Activated CD4-positive, alpha-beta T cell treated with anti-CD3 and anti-CD28 coated beads for 36 hours (primary cell): ENCODE data around the gene ALDOC. TPM values are rescaled to one million over a fixed set of nuclear protein-coding genes. Genes with fewer than 3 reads are reported as not detected.

Experiments used
- ATAC-seq: fragments of 200-7000 bp; cut with Tn5 transposase; one replicate; pipeline ENCODE4 v1.10.0; 2021; ENCODE audit warnings: mild to moderate bottlenecking, moderate library complexity
- CTCF ChIA-PET: fragments of 350-600 bp; sonication (Branson Sonifier 250); formaldehyde crosslinking; loops from one replicate; lab custom pipeline; 2021; ENCODE audit warnings: antibody characterized with exemption; lab: Charles Lee
- POLR2A ChIA-PET: fragments of 350-600 bp; sonication (Branson Sonifier 250); formaldehyde crosslinking; loops from one replicate; lab custom pipeline; 2021; ENCODE audit warnings: antibody characterized with exemption, inconsistent platforms; lab: Charles Lee
- DNase-seq: peaks from one replicate; pipeline ENCODE4 v3.0.0-alpha.2; 2020
- H3K27ac Mint-ChIP-seq: one replicate; pipeline ENCODE4 v1.8.0; 2021; ENCODE audit warnings: mixed read lengths
- H3K27me3 Mint-ChIP-seq: one replicate; pipeline ENCODE4 v1.8.0; 2021; ENCODE audit warnings: mixed read lengths
- H3K36me3 Mint-ChIP-seq: one replicate; pipeline ENCODE4 v1.8.0; 2021; ENCODE audit warnings: low read depth, mixed read lengths
- H3K4me1 Mint-ChIP-seq: one replicate; pipeline ENCODE4 v1.8.0; 2021; ENCODE audit warnings: mixed read lengths
- H3K4me3 Mint-ChIP-seq: one replicate; pipeline ENCODE4 v1.8.0; 2021; ENCODE audit warnings: mild to moderate bottlenecking, moderate library complexity, mixed read lengths
- H3K9me3 Mint-ChIP-seq: one replicate; pipeline ENCODE4 v1.8.0; 2021; ENCODE audit warnings: low read depth, mixed read lengths
- intact Hi-C, 2 experiments: fragments of 100-400 bp; cut with DNase I in 1 of 2; cut with micrococcal nuclease in 1 of 2; formaldehyde crosslinking; loops; one replicate each; pipeline versions ENCODE4 v1.14.2 to v1.15.1; 2022 to 2024; cut with DNase I, micrococcal nuclease
- total RNA-seq, 2 experiments: library from RNA; stranded (reverse); gene quantifications; one replicate each; pipeline ENCODE4 v1.2.3, GENCODE V29; 2021

Gene ALDOC
- total RNA-seq, 2 experiments from 2014 or later: 131 to 133 TPM

- ChIA-PET POLR2A (no interaction called here), CTCF (interaction anchor here (3.2 kb wide), 1 partner anchor 26 kb away, joined by 9 read pairs; no protein-coding TSS in a partner anchor)
- intact Hi-C loops: no loop called here
- no peak for ATAC-seq
- H3K4me3 Mint-ChIP-seq: no peak overlapping the region
- H3K27ac Mint-ChIP-seq: no peak overlapping the region
- peaks cover 55% of the 10 kb centered on the region for H3K36me3 Mint-ChIP-seq
- H3K27me3 Mint-ChIP-seq: no peaks in the 10 kb centered on the region
- DNase-seq: no peak
- no peaks in the 10 kb centered on the region for H3K9me3 Mint-ChIP-seq
- peaks cover 42% of the 10 kb centered on the region for H3K4me1 Mint-ChIP-seq
Measured at GRCh38 chr17:28573966-28574480, 2.7 kb downstream of the ALDOC start.

- intact Hi-C loops: no loop called here
- H3K4me1 Mint-ChIP-seq: peaks cover 41% of the 10 kb centered on the region
- CTCF ChIA-PET: interaction anchor here (1.0 to 3.2 kb wide), 2 partner anchors 26 kb away, joined by 3 to 9 read pairs; no protein-coding TSS in a partner anchor
Measured at GRCh38 chr17:28573521-28573920, 3.2 kb downstream of the ALDOC start.

GRCh38 chr17:28573040-28573380 lies 3.7 kb downstream of the ALDOC start:
- DNase-seq (no peak), ATAC-seq (no peak)
- CTCF ChIA-PET: interaction anchor here (0.7 to 2.0 kb wide), 3 partner anchors 16 to 26 kb away, joined by 3 to 5 read pairs (median 3); no protein-coding TSS in a partner anchor
- Mint-ChIP-seq H3K9me3 (no peaks in the 10 kb centered on the region), H3K27ac (no peak overlapping the region), H3K36me3 (peaks cover 51% of the 10 kb centered on the region), H3K4me1 (peaks cover 45% of the 10 kb centered on the region), H3K27me3 (no peaks in the 10 kb centered on the region), H3K4me3 (no peak overlapping the region)
- intact Hi-C loops: no loop called here
- POLR2A ChIA-PET: no interaction called here

More at GRCh38 chr17:28573521-28573920, 3.2 kb downstream of the ALDOC start:
- ATAC-seq (no peak), DNase-seq (no peak)
- Mint-ChIP-seq H3K9me3 (no peaks in the 10 kb centered on the region), H3K27ac (no peak overlapping the region), H3K36me3 (peaks cover 52% of the 10 kb centered on the region), H3K4me3 (no peak overlapping the region), H3K27me3 (no peaks in the 10 kb centered on the region)
- POLR2A ChIA-PET: no interaction called here

GRCh38 chr17:28572259-28573039 lies 4.2 kb downstream of the ALDOC start:
- CTCF ChIA-PET: interaction anchor here (0.6 to 3.2 kb wide), 7 partner anchors 15 to 215 kb away, joined by 3 to 38 read pairs (median 3); partner anchors contain the start of genes POLDIP2 and UNC119
- ATAC-seq (no peak), DNase-seq (no peak)
- peak overlapping the region; percentile 94 for H3K27ac Mint-ChIP-seq
- peaks cover 50% of the 10 kb centered on the region for H3K36me3 Mint-ChIP-seq
- H3K9me3 Mint-ChIP-seq: no peaks in the 10 kb centered on the region
- POLR2A ChIA-PET: interaction anchor here (1.1 to 2.7 kb wide), 2 partner anchors 21 to 27 kb away, joined by 5 to 16 read pairs; partner anchors contain the start of gene SPAG5
- H3K4me1 Mint-ChIP-seq: peaks cover 51% of the 10 kb centered on the region
- H3K27me3 Mint-ChIP-seq: no peaks in the 10 kb centered on the region
- H3K4me3 Mint-ChIP-seq: peak overlapping the region; percentile 95
- intact Hi-C loops: no loop called here

- DNase-seq (peak; percentile 96), ATAC-seq (peak; percentile 99)
- Mint-ChIP-seq H3K27ac (peak within 1 kb of the TSS; percentile 94), H3K4me3 (peak within 1 kb of the TSS; percentile 95), H3K36me3 (peaks cover 48% of the 10 kb centered on the region), H3K9me3 (no peaks in the 10 kb centered on the region), H3K4me1 (peaks cover 51% of the 10 kb centered on the region), H3K27me3 (no peaks in the 10 kb centered on the region)
- CTCF ChIA-PET: interaction anchor here (0.5 to 3.2 kb wide), 17 partner anchors 14 to 214 kb away, joined by 3 to 38 read pairs (median 4); partner anchors contain the start of genes POLDIP2, RPL23A and UNC119
- intact Hi-C loops: loop anchor here (1.0 to 2.0 kb wide), 6 partner anchors 19 to 236 kb away; partner anchors contain the start of genes SPAG5 (in 2 of the 2), UNC119 (in 2 of the 2), BLTP2 (in 1 of the 2) and IFT20 (in 1 of the 2)
- POLR2A ChIA-PET: interaction anchor here (0.6 to 2.7 kb wide), 9 partner anchors 20 to 380 kb away, joined by 3 to 16 read pairs (median 4); partner anchors contain the start of genes BLTP2, PHF12, PROCA1 and RPL23A
Measured at GRCh38 chr17:28571361-28572122, 5.2 kb downstream of the ALDOC start, which contains the start of gene PIGS. Gene PIGS (minus strand): TSS chr17:28571524. CDS start chr17:28571496, 28 bp downstream.

- intact Hi-C loops: loop anchor here (1.0 to 2.0 kb wide), 6 partner anchors 18 to 236 kb away; partner anchors contain the start of genes SPAG5 (in 2 of the 2), UNC119 (in 2 of the 2), BLTP2 (in 1 of the 2) and IFT20 (in 1 of the 2)
- Mint-ChIP-seq H3K27me3 (no peaks in the 10 kb centered on the region), H3K27ac (peak overlapping the region; percentile 94), H3K9me3 (no peaks in the 10 kb centered on the region), H3K4me3 (peak overlapping the region; percentile 95), H3K4me1 (peaks cover 46% of the 10 kb centered on the region), H3K36me3 (peaks cover 42% of the 10 kb centered on the region)
- peak; percentile 45 for ATAC-seq
- POLR2A ChIA-PET: interaction anchor here (0.8 to 2.7 kb wide), 7 partner anchors 23 to 381 kb away, joined by 3 to 16 read pairs (median 4); partner anchors contain the start of genes BLTP2, PHF12, PROCA1 and RPL23A
- CTCF ChIA-PET: interaction anchor here (0.6 to 3.2 kb wide), 17 partner anchors 13 to 677 kb away, joined by 3 to 38 read pairs (median 4); partner anchors contain the start of genes LYRM9, RPL23A and UNC119
- DNase-seq: peak; percentile 71
Measured at GRCh38 chr17:28570716-28571360, 5.9 kb downstream of the ALDOC start.

GRCh38 chr17:28569446-28569845 lies 7.2 kb downstream of the ALDOC start:
- intact Hi-C loops: no loop called here
- peaks cover 49% of the 10 kb centered on the region for H3K4me1 Mint-ChIP-seq
- ChIA-PET CTCF (interaction anchor here (1.0 to 3.2 kb wide), 4 partner anchors 13 to 92 kb away, joined by 3 to 38 read pairs (median 4); partner anchors contain the start of genes SDF2 and UNC119), POLR2A (interaction anchor here (2.7 kb wide), 1 partner anchor 30 kb away, joined by 16 read pairs; the partner anchor contains the start of gene SPAG5)
- no peaks in the 10 kb centered on the region for H3K9me3 Mint-ChIP-seq
- DNase-seq (no peak), ATAC-seq (no peak)
- peak overlapping the region; percentile 95 for H3K4me3 Mint-ChIP-seq
- no peaks in the 10 kb centered on the region for H3K27me3 Mint-ChIP-seq
- H3K36me3 Mint-ChIP-seq: peaks cover 34% of the 10 kb centered on the region
- H3K27ac Mint-ChIP-seq: peak overlapping the region; percentile 69

GRCh38 chr17:28567604-28568003 lies 9.1 kb downstream of the ALDOC start:
- ChIA-PET CTCF (interaction anchor here (0.7 to 0.8 kb wide), 2 partner anchors 10 to 15 kb away, joined by 3 read pairs; partner anchors contain the start of genes ALDOC and UNC119), POLR2A (no interaction called here)
- peaks cover 28% of the 10 kb centered on the region for H3K36me3 Mint-ChIP-seq
- H3K27me3 Mint-ChIP-seq: no peaks in the 10 kb centered on the region
- ATAC-seq (no peak), DNase-seq (no peak)
- no peaks in the 10 kb centered on the region for H3K9me3 Mint-ChIP-seq
- no peak overlapping the region for H3K4me3 Mint-ChIP-seq
- H3K27ac Mint-ChIP-seq: peak overlapping the region; percentile 60
- peaks cover 45% of the 10 kb centered on the region for H3K4me1 Mint-ChIP-seq
- intact Hi-C loops: no loop called here

- H3K27ac Mint-ChIP-seq: no peak overlapping the region
- DNase-seq: no peak
- no peaks in the 10 kb centered on the region for H3K27me3 Mint-ChIP-seq
- H3K36me3 Mint-ChIP-seq: peaks cover 37% of the 10 kb centered on the region
- POLR2A ChIA-PET: interaction anchor here (0.7 kb wide), 1 partner anchor 292 kb away, joined by 3 read pairs; no protein-coding TSS in a partner anchor
- peaks cover 19% of the 10 kb centered on the region for H3K4me1 Mint-ChIP-seq
- CTCF ChIA-PET: interaction anchor here (0.6 kb wide), 1 partner anchor 650 kb away, joined by 4 read pairs; no protein-coding TSS in a partner anchor
- intact Hi-C loops: no loop called here
- no peaks in the 10 kb centered on the region for H3K9me3 Mint-ChIP-seq
- ATAC-seq: no peak
- no peak overlapping the region for H3K4me3 Mint-ChIP-seq
Measured at GRCh38 chr17:28563475-28563874, 13.2 kb downstream of the ALDOC start.

- intact Hi-C loops: loop anchor here in 1 of 2 experiments (10.0 kb wide), 1 partner anchor 200 kb away; the partner anchor contains the start of gene POLDIP2
- CTCF ChIA-PET: interaction anchor here (0.9 to 1.0 kb wide), 2 partner anchors 16 to 130 kb away, joined by 3 to 4 read pairs; partner anchors contain the start of gene PIGS
- ATAC-seq (no peak), DNase-seq (no peak)
- H3K4me3 Mint-ChIP-seq: no peak overlapping the region
- no peaks in the 10 kb centered on the region for H3K27me3 Mint-ChIP-seq
- POLR2A ChIA-PET: no interaction called here
- H3K9me3 Mint-ChIP-seq: no peaks in the 10 kb centered on the region
- H3K4me1 Mint-ChIP-seq: peaks cover 31% of the 10 kb centered on the region
- peaks cover 38% of the 10 kb centered on the region for H3K36me3 Mint-ChIP-seq
- no peak overlapping the region for H3K27ac Mint-ChIP-seq
Measured at GRCh38 chr17:28555022-28555421, 21.7 kb downstream of the ALDOC start.
